ENCODE results near the gene TOM1L1.

TOM1L1 gene

DNA sequence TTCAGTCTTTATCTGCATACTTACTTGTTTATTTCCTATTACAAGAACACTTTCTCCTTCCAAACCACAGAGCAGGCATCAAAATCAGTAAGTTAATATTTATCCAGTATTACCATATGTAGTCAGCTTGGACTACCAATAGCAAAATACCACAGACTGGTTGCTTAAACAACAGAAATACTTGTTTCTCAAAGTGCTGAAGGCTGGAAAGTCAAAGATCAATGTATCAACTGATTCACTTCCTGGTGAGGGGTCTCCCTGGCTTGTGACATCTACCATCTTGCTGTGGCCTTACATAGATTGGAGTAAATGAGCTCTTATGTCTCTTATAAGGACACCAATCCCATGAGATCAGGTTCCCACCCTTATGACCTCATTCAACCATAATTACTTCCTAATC lies 70.5 kb downstream of the TOM1L1 start:
- DNase-seq (ENCODE audit: low read depth in 2 of 2): no peak
- no peak overlapping the region for H3K4me3 ChIP-seq (replicated peaks in 1 of 2; ENCODE audit: low read depth in 2 of 2, low read length in 2 of 2)
- TF ChIP-seq, protein P1, sequence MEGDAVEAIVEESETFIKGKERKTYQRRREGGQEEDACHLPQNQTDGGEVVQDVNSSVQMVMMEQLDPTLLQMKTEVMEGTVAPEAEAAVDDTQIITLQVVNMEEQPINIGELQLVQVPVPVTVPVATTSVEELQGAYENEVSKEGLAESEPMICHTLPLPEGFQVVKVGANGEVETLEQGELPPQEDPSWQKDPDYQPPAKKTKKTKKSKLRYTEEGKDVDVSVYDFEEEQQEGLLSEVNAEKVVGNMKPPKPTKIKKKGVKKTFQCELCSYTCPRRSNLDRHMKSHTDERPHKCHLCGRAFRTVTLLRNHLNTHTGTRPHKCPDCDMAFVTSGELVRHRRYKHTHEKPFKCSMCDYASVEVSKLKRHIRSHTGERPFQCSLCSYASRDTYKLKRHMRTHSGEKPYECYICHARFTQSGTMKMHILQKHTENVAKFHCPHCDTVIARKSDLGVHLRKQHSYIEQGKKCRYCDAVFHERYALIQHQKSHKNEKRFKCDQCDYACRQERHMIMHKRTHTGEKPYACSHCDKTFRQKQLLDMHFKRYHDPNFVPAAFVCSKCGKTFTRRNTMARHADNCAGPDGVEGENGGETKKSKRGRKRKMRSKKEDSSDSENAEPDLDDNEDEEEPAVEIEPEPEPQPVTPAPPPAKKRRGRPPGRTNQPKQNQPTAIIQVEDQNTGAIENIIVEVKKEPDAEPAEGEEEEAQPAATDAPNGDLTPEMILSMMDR (IDR thresholded peaks at IDR 0.05; ENCODE audit: low read depth, low read length): no peak

DNA sequence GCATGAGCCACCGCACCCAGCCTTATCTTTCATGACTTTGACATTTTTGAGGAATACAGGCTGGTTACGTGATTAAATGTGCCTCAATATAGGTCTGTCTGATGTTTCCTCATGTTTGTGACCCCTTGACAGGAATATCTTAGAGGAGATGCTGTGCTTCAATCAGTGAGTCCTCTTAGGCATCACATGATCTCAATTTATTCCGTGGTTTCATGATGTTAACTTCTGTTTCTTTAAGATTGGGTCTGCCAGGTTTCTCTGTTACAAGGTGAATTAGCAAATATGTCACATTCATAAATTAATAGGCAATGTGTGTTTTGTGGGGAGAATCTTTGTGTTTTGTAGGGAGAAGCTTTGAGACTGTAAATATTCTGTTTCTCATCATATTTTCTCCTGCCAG lies 71.2 kb downstream of the TOM1L1 start:
- no peak for DNase-seq (ENCODE audit: low read depth in 2 of 2)
- no peak overlapping the region for H3K4me3 ChIP-seq (replicated peaks in 1 of 2; ENCODE audit: low read depth in 2 of 2, low read length in 2 of 2)
- TF ChIP-seq, protein P1 (IDR thresholded peaks at IDR 0.05; ENCODE audit: low read depth, low read length): no peak

DNA sequence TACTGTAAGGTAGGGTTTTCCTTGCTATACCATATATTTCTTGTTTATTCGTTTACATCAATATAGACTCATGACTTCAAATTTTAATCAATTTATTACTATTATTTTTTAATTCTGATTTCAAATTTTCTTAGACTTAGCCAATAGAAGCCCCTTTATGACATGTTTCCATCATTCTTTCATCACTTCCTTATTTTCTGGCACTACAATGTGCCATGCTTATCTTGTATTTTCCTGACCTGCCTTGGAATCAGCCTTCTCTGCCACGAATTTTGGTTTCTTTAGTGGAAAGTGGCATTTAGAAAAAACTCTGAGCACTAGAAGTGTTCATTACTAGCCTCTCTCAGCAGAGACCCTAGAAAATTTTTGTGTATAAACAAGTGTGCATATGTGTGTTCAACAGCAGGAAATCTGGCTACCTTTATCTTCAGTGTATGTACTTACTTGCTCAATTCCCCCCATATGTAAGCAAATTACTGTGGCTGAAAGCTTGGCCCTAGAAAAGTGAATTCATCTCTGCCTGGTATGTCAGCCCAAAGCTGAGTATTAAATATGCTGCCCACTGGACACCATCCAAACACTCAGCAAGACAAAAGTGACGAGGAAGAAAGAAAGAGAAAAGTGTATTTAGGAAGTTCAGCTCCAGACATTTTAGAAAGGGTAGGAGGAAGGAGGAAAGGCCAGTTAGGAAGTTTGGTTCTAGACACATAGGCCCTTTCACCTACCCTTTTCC lies 71.9 kb downstream of the TOM1L1 start:
- H3K4me3 ChIP-seq (replicated peaks in 1 of 2; ENCODE audit: low read depth in 2 of 2, low read length in 2 of 2): no peak overlapping the region
- peak in 1 of 2 donors; percentile 5 for DNase-seq (ENCODE audit: low read depth in 2 of 2)
- TF ChIP-seq, protein P1 (IDR thresholded peaks at IDR 0.05; ENCODE audit: low read depth, low read length): no peak

DNA sequence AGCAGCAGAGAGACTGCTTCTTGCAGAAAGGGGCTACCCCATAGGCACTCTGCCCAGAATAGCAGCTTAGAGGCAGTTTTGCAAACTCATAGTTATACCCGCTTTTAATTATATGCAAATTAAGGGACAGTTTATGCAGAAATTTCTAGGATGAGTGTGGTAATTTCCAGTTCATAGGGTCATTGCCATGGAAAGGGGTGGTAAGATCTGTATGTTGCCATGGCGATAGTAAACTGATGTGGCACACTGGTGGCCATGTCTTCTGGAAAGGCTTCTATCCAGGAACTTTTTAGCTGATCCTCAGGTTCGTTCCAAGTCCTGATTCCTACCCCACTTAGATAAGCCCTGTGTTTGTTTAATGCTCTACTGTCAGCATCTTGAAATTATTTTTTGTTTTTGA lies 74.1 kb downstream of the TOM1L1 start:
- no peak overlapping the region for H3K4me3 ChIP-seq (replicated peaks in 1 of 2; ENCODE audit: low read depth in 2 of 2, low read length in 2 of 2)
- no peak for DNase-seq (ENCODE audit: low read depth in 2 of 2)
- TF ChIP-seq, protein P1 (IDR thresholded peaks at IDR 0.05; ENCODE audit: low read depth, low read length): no peak

DNA sequence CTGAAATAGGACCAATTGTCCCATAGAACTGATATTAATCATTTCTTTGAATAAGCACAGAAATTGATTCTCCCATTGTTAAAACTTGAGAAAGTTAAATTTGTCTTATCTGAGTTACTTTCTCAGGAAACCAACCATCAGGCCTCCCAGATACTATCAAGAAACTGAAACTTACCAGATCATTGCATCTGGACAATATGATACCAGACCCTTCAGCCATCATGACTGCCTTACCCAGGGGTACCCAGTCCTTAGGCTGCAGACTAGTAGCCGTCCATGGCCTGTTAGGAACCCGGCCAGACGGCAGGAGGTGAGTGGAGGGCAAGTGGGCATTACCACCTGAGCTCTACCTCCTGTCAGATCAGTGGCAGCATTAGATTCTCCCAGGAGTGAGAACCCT lies 75.7 kb downstream of the TOM1L1 start:
- H3K4me3 ChIP-seq (replicated peaks in 1 of 2; ENCODE audit: low read depth in 2 of 2, low read length in 2 of 2): no peak overlapping the region

DNA sequence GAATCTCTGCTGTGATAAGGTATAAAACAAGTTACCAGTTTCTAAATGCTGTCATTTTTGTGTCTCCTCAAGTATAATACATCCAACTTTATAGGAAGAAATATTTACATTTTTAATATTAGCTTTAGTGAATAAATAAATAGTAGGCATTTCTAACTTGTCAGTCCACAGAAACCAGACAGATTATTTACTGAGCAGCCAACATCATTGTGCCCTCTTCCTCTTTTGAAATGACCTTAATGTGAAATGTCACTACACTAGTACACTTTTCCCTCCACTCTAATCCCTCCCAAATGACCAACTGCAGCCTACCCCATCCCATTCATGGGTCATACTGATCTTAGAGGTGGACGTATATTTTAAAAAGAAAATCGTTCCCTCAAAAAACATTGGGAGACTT lies 77.1 kb downstream of the TOM1L1 start:
- DNase-seq (ENCODE audit: low read depth in 2 of 2): no peak
- TF ChIP-seq, protein P1 (IDR thresholded peaks at IDR 0.05; ENCODE audit: low read depth, low read length): no peak

More for the DNA sequence above, 75.7 kb downstream of the TOM1L1 start:
- TF ChIP-seq, protein P1 (IDR thresholded peaks at IDR 0.05; ENCODE audit: low read depth, low read length): no peak
- DNase-seq (ENCODE audit: low read depth in 2 of 2): no peak

DNA sequence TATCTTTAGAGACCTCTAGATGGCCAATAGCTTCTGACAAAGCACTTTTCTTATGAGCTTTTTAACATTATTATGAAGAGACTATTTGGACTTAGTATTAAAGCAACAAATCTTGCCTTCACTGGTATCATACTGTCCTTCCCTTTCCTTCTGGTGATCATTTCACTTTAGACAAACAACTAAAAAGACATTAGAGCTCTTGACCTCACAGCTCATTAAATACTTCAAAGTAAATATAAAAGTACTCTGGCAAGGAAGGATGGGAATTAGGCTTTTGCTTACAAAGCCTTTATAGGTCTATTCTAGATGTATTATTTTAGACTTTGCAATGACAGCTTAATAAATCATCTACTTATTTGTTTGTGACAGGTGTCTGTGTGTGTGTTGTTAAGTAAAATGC lies 79.0 kb downstream of the TOM1L1 start:
- TF ChIP-seq, protein P1 (IDR thresholded peaks at IDR 0.05; ENCODE audit: low read depth, low read length): no peak
- no peak for DNase-seq (ENCODE audit: low read depth in 2 of 2)
- H3K4me3 ChIP-seq (replicated peaks in 1 of 2; ENCODE audit: low read depth in 2 of 2, low read length in 2 of 2): no peak overlapping the region

More for the DNA sequence above, 77.1 kb downstream of the TOM1L1 start:
- H3K4me3 ChIP-seq (replicated peaks in 1 of 2; ENCODE audit: low read depth in 2 of 2, low read length in 2 of 2): no peak overlapping the region
